Ishikawa (cell line): ENCODE data around the gene MYG1.

ENCODE experiments used
- CEBPB ChIP-seq: IDR thresholded peaks from 2 replicates; pipeline ENCODE4 v1.6.1; 2012
- CREB1 ChIP-seq: IDR thresholded peaks from 2 replicates; pipeline ENCODE4 v1.6.1; 2012; ENCODE audit warnings: low read depth
- EGR1 ChIP-seq: IDR thresholded peaks from 2 replicates; pipeline ENCODE4 v1.6.1; 2012
- EP300 ChIP-seq: IDR thresholded peaks from 2 replicates; pipeline ENCODE4 v1.6.1; 2012; ENCODE audit warnings: borderline replicate concordance
- FOXM1 ChIP-seq: IDR thresholded peaks from 2 replicates; pipeline ENCODE4 v1.6.1; 2012; ENCODE audit warnings: low read depth, borderline replicate concordance
- MAX ChIP-seq: IDR thresholded peaks from 2 replicates; pipeline ENCODE4 v1.6.1; 2012
- NFIC ChIP-seq: IDR thresholded peaks from 2 replicates; pipeline ENCODE4 v1.6.1; 2012
- RAD21 ChIP-seq: IDR thresholded peaks from 2 replicates; pipeline ENCODE4 v1.6.1; 2012; ENCODE audit warnings: low read depth
- REST ChIP-seq: IDR thresholded peaks from 2 replicates; pipeline ENCODE4 v1.6.1; 2012; ENCODE audit warnings: low read depth, mild to moderate bottlenecking
- TAF1 ChIP-seq: IDR thresholded peaks from 2 replicates; pipeline ENCODE4 v1.6.1; 2012; ENCODE audit warnings: low read depth, mild to moderate bottlenecking
- TCF12 ChIP-seq: IDR thresholded peaks from 2 replicates; pipeline ENCODE4 v1.6.1; 2012; ENCODE audit warnings: low read depth
- TEAD4 ChIP-seq: IDR thresholded peaks from 2 replicates; pipeline ENCODE4 v1.6.1; 2012
- USF1 ChIP-seq: IDR thresholded peaks from 2 replicates; pipeline ENCODE4 v1.6.1; 2012
- YY1 ChIP-seq: IDR thresholded peaks from 2 replicates; pipeline ENCODE4 v1.6.1; 2012; ENCODE audit warnings: low read depth
- ZBTB7A ChIP-seq: IDR thresholded peaks from 2 replicates; pipeline ENCODE4 v1.6.1; 2012; ENCODE audit warnings: low read depth

Gene MYG1

GRCh38 chr12:53268630-53269562 is 30.6 kb upstream of the MYG1 start:
- no peak for TF ChIP-seq MAX
- TF ChIP-seq NFIC: no peak
- no peak for TF ChIP-seq REST
- TF ChIP-seq EP300: no peak
- no peak for TF ChIP-seq YY1
- no peak for TF ChIP-seq EGR1
- TF ChIP-seq USF1: no peak
- TF ChIP-seq CREB1: no peak
- no peak for TF ChIP-seq FOXM1
- no peak for TF ChIP-seq TEAD4
- no peak for TF ChIP-seq CEBPB
- TF ChIP-seq TCF12: no peak
- TF ChIP-seq ZBTB7A: no peak
- no peak for TF ChIP-seq RAD21
- no peak for TF ChIP-seq TAF1

GRCh38 chr12:53274445-53274844 is 25.1 kb upstream of the MYG1 start:
- TF ChIP-seq NFIC (no peak), RAD21 (no peak), REST (no peak)

- no peak for TF ChIP-seq NFIC
- no peak for TF ChIP-seq EGR1
- no peak for TF ChIP-seq YY1
- TF ChIP-seq RAD21: no peak
- TF ChIP-seq USF1: no peak
- TF ChIP-seq REST: no peak
- TF ChIP-seq CEBPB: no peak
- no peak for TF ChIP-seq ZBTB7A
- TF ChIP-seq TCF12: no peak
- no peak for TF ChIP-seq FOXM1
- no peak for TF ChIP-seq EP300
- no peak for TF ChIP-seq CREB1
- TF ChIP-seq MAX: no peak
- TF ChIP-seq TEAD4: no peak
- TF ChIP-seq TAF1: no peak
Measured at GRCh38 chr12:53276511-53276910, 23.0 kb upstream of the MYG1 start.

GRCh38 chr12:53277981-53278380 is 21.5 kb upstream of the MYG1 start:
- TF ChIP-seq RAD21: no peak
- TF ChIP-seq YY1: no peak
- no peak for TF ChIP-seq TCF12
- TF ChIP-seq CREB1: no peak
- TF ChIP-seq REST: no peak
- no peak for TF ChIP-seq ZBTB7A
- no peak for TF ChIP-seq CEBPB
- no peak for TF ChIP-seq EP300
- TF ChIP-seq NFIC: no peak
